Measurements from ENCODE around the gene HHIPL1.

DNA sequence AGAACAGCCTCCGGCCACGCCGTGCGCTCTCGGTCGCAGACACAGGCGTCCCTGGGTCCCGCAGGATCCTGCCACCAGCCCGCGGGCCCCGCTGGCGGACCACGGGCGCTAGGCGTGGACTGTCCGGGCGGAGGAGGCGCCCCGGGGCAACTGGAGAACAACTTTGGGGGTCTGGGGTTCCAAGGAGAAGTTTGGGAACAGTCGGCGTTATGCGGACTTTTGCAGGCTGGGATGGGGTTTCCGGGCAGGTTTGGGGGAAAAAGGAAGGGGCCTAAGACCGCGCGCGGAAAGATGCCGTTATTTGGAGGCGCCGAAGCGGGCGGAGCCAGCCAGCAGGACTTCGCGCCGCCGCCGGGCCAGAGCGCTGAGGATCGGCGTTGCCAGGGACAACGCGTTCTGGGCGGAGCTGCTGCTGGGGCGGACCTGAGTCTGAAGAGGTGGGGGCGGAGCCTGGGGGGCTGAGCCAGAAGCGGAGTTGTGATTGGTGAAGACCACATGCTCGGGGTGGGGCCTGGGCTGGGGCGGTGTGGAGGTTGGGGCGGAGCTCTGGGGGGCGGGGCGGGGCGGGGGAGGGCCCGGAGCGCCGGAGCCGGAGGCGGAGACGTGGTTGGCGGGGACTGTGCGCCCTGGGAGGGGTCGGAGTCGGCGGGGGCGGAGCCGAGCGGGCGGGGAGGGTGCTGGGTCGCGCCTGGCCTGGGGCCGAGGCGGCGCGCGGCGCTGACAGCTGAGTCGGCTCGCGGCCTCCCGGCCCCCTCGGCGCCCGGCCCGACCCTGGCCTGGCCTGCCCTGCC lies 38.9 kb downstream of the HHIPL1 start, which contains the start of gene CYP46A1:
- no peak for TF ChIP-seq CTCF (IDR thresholded peaks at IDR 0.05; ENCODE audit: borderline replicate concordance, extremely low read depth, low read length, poor library complexity, severe bottlenecking)
- TF ChIP-seq EZH2 (IDR thresholded peaks at IDR 0.05; ENCODE audit: borderline replicate concordance, low read depth, low read length, severe bottlenecking) = no peak
